RWPE2 (cell line): ENCODE results near the gene PLEKHD1.

Experiments
- ATAC-seq: fragments of 200-7000 bp; cut with Tn5 transposase; 3 replicates; pipeline ENCODE4 v1.9.1; 2021; ENCODE audit warnings: low read depth
- DNase-seq: peaks from one replicate; pipeline ENCODE4 v3.0.0-alpha.2; 2020; ENCODE audit warnings: low spot score
- H3K27ac ChIP-seq: fragments of 450-650 bp; 2 replicates; pipeline ENCODE4 v1.5.1; 2017; ENCODE audit warnings: mild to moderate bottlenecking; ENCODE audit not compliant: poor library complexity, severe bottlenecking
- H3K27me3 ChIP-seq: fragments of 250-450 bp; sonication (Bioruptor Pico); 2 replicates; pipeline ENCODE4 v1.5.1; 2021; ENCODE audit warnings: mild to moderate bottlenecking, moderate library complexity; ENCODE audit not compliant: insufficient read depth, poor library complexity, severe bottlenecking
- H3K36me3 ChIP-seq: fragments of 250-450 bp; sonication (Bioruptor Pico); 2 replicates; pipeline ENCODE4 v1.5.1; 2020; ENCODE audit warnings: low read depth, mild to moderate bottlenecking, moderate library complexity
- H3K4me1 ChIP-seq: fragments of 250-450 bp; sonication (Bioruptor Pico); 2 replicates; pipeline ENCODE4 v1.5.1; 2021; ENCODE audit warnings: mild to moderate bottlenecking, moderate library complexity; ENCODE audit not compliant: insufficient read depth, poor library complexity, severe bottlenecking
- H3K4me3 ChIP-seq: fragments of 250-450 bp; sonication (Bioruptor Pico); 2 replicates; pipeline ENCODE4 v1.5.1; 2021; ENCODE audit warnings: mild to moderate bottlenecking, moderate library complexity; ENCODE audit not compliant: severe bottlenecking
- H3K9me3 ChIP-seq: fragments of 250-450 bp; sonication (Bioruptor Pico); 2 replicates; pipeline ENCODE4 v1.5.1; 2021; ENCODE audit warnings: mild to moderate bottlenecking, moderate library complexity; ENCODE audit not compliant: severe bottlenecking
- CTCF ChIP-seq: fragments of 450-650 bp; IDR thresholded peaks from one replicate; pipeline ENCODE4 v1.5.1; 2017; ENCODE audit warnings: mild to moderate bottlenecking, moderate library complexity; ENCODE audit not compliant: poor library complexity, severe bottlenecking

PLEKHD1 gene

GRCh38 chr14:69542311-69542710 is 57.8 kb downstream of the PLEKHD1 start:
- Histone ChIP-seq H3K9me3 (no peaks in the 10 kb centered on the region), H3K4me3 (no peak overlapping the region)

GRCh38 chr14:69543341-69544115 is 59.0 kb downstream of the PLEKHD1 start:
- no peak overlapping the region for H3K27ac ChIP-seq
- H3K4me1 ChIP-seq = peaks cover 4% of the 10 kb centered on the region
- H3K36me3 ChIP-seq = no peaks in the 10 kb centered on the region
- peak; percentile 98 for ATAC-seq
- no peak overlapping the region for H3K4me3 ChIP-seq
- no peaks in the 10 kb centered on the region for H3K27me3 ChIP-seq
- H3K9me3 ChIP-seq = no peaks in the 10 kb centered on the region
- TF ChIP-seq CTCF = no peak
- peak; percentile 98 for DNase-seq

More at GRCh38 chr14:69542311-69542710, 57.8 kb downstream of the PLEKHD1 start:
- DNase-seq = no peak
- no peak overlapping the region for H3K27ac ChIP-seq
- H3K36me3 ChIP-seq = no peaks in the 10 kb centered on the region
- ATAC-seq = no peak
- no peaks in the 10 kb centered on the region for H3K27me3 ChIP-seq
- no peak for TF ChIP-seq CTCF
- peaks cover 4% of the 10 kb centered on the region for H3K4me1 ChIP-seq

GRCh38 chr14:69547701-69548348 is 63.3 kb downstream of the PLEKHD1 start:
- no peak for ATAC-seq

GRCh38 chr14:69548566-69548965 is 64.0 kb downstream of the PLEKHD1 start:
- no peaks in the 10 kb centered on the region for H3K9me3 ChIP-seq
- no peak for DNase-seq
- no peak overlapping the region for H3K4me3 ChIP-seq
- H3K4me1 ChIP-seq = peaks cover 5% of the 10 kb centered on the region
- TF ChIP-seq CTCF = no peak
- no peaks in the 10 kb centered on the region for H3K27me3 ChIP-seq
- no peaks in the 10 kb centered on the region for H3K36me3 ChIP-seq
- ATAC-seq = no peak
- no peak overlapping the region for H3K27ac ChIP-seq

More at GRCh38 chr14:69547701-69548348, 63.3 kb downstream of the PLEKHD1 start:
- Histone ChIP-seq H3K36me3 (no peaks in the 10 kb centered on the region), H3K9me3 (no peaks in the 10 kb centered on the region), H3K4me1 (peaks cover 4% of the 10 kb centered on the region), H3K27me3 (no peaks in the 10 kb centered on the region), H3K4me3 (no peak overlapping the region), H3K27ac (no peak overlapping the region)
- DNase-seq = no peak
- TF ChIP-seq CTCF = peak; percentile 76

GRCh38 chr14:69551511-69551910 is 67.0 kb downstream of the PLEKHD1 start:
- H3K9me3 ChIP-seq = no peaks in the 10 kb centered on the region
- TF ChIP-seq CTCF = no peak
- ATAC-seq (no peak), DNase-seq (no peak)
- H3K4me3 ChIP-seq = no peak overlapping the region
- H3K36me3 ChIP-seq = no peaks in the 10 kb centered on the region
- no peak overlapping the region for H3K27ac ChIP-seq
- H3K4me1 ChIP-seq = peaks cover 5% of the 10 kb centered on the region
- no peaks in the 10 kb centered on the region for H3K27me3 ChIP-seq
